Lower lobe of right lung (tissue), 2 donors: ENCODE data around the gene LTB4R2. TPM values are rescaled to one million over a fixed set of nuclear protein-coding genes. Genes with fewer than 3 reads are reported as not detected.

Experiments
- ATAC-seq, 2 donors: fragments of 200-7000 bp; cut with Tn5 transposase; one replicate each; pipeline ENCODE4 v1.9.1; 2020 to 2022; ENCODE audit warnings: mild to moderate bottlenecking in 2 of 2, moderate library complexity in 2 of 2
- DNase-seq: peaks from one replicate; pipeline ENCODE4 v3.0.0-alpha.2; 2020
- H3K27ac ChIP-seq: fragments of 200-600 bp; one replicate; pipeline ENCODE4 v1.8.0; 2022
- H3K27me3 ChIP-seq: fragments of 200-600 bp; one replicate; pipeline ENCODE4 v1.8.0; 2022; ENCODE audit warnings: low read depth
- H3K36me3 ChIP-seq: fragments of 200-600 bp; one replicate; pipeline ENCODE4 v1.8.0; 2022; ENCODE audit warnings: mild to moderate bottlenecking
- H3K4me1 ChIP-seq: fragments of 200-600 bp; one replicate; pipeline ENCODE4 v1.8.0; 2022
- H3K4me3 ChIP-seq: fragments of 200-600 bp; one replicate; pipeline ENCODE4 v1.8.0; 2022; ENCODE audit warnings: mild to moderate bottlenecking
- H3K9me3 ChIP-seq: fragments of 200-600 bp; one replicate; pipeline ENCODE4 v1.8.0; 2022
- CTCF ChIP-seq: fragments of 200-600 bp; IDR thresholded peaks from one replicate; pipeline ENCODE4 v1.8.0; 2022; ENCODE audit warnings: antibody characterized with exemption, mild to moderate bottlenecking
- intact Hi-C: fragments of 100-400 bp; cut with DNase I; formaldehyde crosslinking; loops from one replicate; pipeline ENCODE4 v1.11.0; 2022
- total RNA-seq: library from RNA; stranded (reverse); fragmentation: NEBNext Ultra II Directional; extraction: Animal tissue kit (Norgen Biotek cat#: 25700); gene quantifications from one replicate; pipeline ENCODE4 v1.2.1, GENCODE V29; 2021
- donor health status: DM: no; HTN: yes; CAD: no; lungs with severe emphysema.

The LTB4R2 gene
- total RNA-seq, 1 donor from 2014 or later, result 5.9 TPM

GRCh38 chr14:24296341-24297157 lies 13.4 kb upstream of the LTB4R2 start:
- H3K27ac ChIP-seq, result peak overlapping the region; percentile 38

GRCh38 chr14:24297190-24297964 lies 12.6 kb upstream of the LTB4R2 start:
- peak; percentile 40 for TF ChIP-seq CTCF
- Histone ChIP-seq H3K4me1 (peaks cover 31% of the 10 kb centered on the region), H3K27me3 (no peaks in the 10 kb centered on the region), H3K36me3 (peaks cover 57% of the 10 kb centered on the region), H3K27ac (no peak overlapping the region), H3K9me3 (no peaks in the 10 kb centered on the region), H3K4me3 (no peak overlapping the region)
- ATAC-seq (peak in 1 of 2 donors; percentile 48), DNase-seq (no peak)
- intact Hi-C loops, result loop anchor here (10.0 kb wide), 1 partner anchor 53 kb away; the partner anchor contains the start of gene TINF2

More at GRCh38 chr14:24296341-24297157, 13.4 kb upstream of the LTB4R2 start:
- Histone ChIP-seq H3K36me3 (peaks cover 57% of the 10 kb centered on the region), H3K4me3 (no peak overlapping the region), H3K9me3 (no peaks in the 10 kb centered on the region), H3K27me3 (no peaks in the 10 kb centered on the region), H3K4me1 (peaks cover 31% of the 10 kb centered on the region)
- peak; percentile 81 for TF ChIP-seq CTCF
- peak; percentile 72 for DNase-seq
- intact Hi-C loops, result loop anchor here (10.0 kb wide), 1 partner anchor 52 kb away; the partner anchor contains the start of gene TINF2
- peak; percentile 75 to 81 for ATAC-seq

- Histone ChIP-seq H3K4me3 (peak overlapping the region; percentile 99), H3K9me3 (no peaks in the 10 kb centered on the region), H3K27ac (peak overlapping the region; percentile 92), H3K27me3 (no peaks in the 10 kb centered on the region), H3K36me3 (peaks cover 57% of the 10 kb centered on the region), H3K4me1 (peaks cover 31% of the 10 kb centered on the region)
- ATAC-seq (peak; percentile 4 to 35), DNase-seq (no peak)
- intact Hi-C loops, result loop anchor here (10.0 kb wide), 1 partner anchor 54 kb away; the partner anchor contains the start of gene TINF2
- no peak for TF ChIP-seq CTCF
These were observed 11.1 kb upstream of the LTB4R2 start for GRCh38 chr14:24298892-24299254.

GRCh38 chr14:24299255-24300191 lies 10.4 kb upstream of the LTB4R2 start, which contains the start of the genes DHRS1 and NOP9:
DHRS1 (minus strand) TSS chr14:24299780; CDS start chr14:24299106, 674 bp downstream.
NOP9 (plus strand) TSS chr14:24299850; CDS start chr14:24299955, 105 bp downstream.
- intact Hi-C loops, result loop anchor here (10.0 kb wide), 1 partner anchor 55 kb away; the partner anchor contains the start of gene TINF2

More at GRCh38 chr14:24299255-24300191, 10.4 kb upstream of the LTB4R2 start, which contains the start of the genes DHRS1 and NOP9:
- DNase-seq (peak; percentile 94), ATAC-seq (peak; percentile 94 to 95)
- Histone ChIP-seq H3K4me3 (peak within 1 kb of the TSS; percentile 99), H3K27ac (peak within 1 kb of the TSS; percentile 92), H3K9me3 (no peaks in the 10 kb centered on the region), H3K4me1 (peaks cover 31% of the 10 kb centered on the region), H3K36me3 (peaks cover 57% of the 10 kb centered on the region), H3K27me3 (no peaks in the 10 kb centered on the region)
- no peak for TF ChIP-seq CTCF
